Measurements from ENCODE around the gene ITPRID1. TPM values are rescaled to one million over a fixed set of nuclear protein-coding genes. Genes with fewer than 3 reads are reported as not detected.

Gene ITPRID1
- total and polyA plus RNA-seq, 10 of the 15 experiments (the other 5 are each of a cell fraction or from before 2014, with no cell fraction given): 0.06 TPM; not detected in 9

DNA sequence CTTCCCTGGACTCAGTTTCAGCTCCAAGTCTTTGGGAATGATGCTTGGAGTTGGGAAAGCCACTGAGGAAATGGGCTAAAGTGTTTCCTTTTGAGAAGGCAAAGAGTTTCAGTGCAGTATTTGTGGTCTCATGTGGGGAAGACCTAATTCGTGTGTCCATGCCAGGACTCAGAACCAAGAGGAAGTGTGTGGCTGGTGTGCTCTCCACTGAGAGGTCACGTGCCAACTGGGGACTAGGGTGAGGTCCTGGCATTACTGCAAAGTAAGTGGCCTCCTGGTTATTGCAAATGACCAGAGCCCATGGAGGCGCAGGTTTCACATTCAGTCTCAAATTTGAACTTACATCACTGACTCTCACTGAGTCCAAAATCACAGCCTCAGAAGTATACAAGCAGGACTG, 48.6 kb upstream of the ITPRID1 start:
- DNase-seq (ENCODE audit: low read depth, low spot score): no peak
- H3K9me3 ChIP-seq (replicated peaks; ENCODE audit: control insufficient read depth, insufficient read depth, low read length): no peaks in the 10 kb centered on the region
- ChIA-PET CTCF (interaction anchor here (2.2 kb wide), 1 partner anchor 22 kb away, joined by 11 read pairs; no protein-coding TSS in a partner anchor), RAD21 (ENCODE audit: unreplicated experiment) (no interaction called here), POLR2A (no interaction called here), SMC1A (ENCODE audit: uncharacterized antibody, unreplicated experiment) (no interaction called here)
- no peak overlapping the region for H2AFZ ChIP-seq (ENCODE audit: control insufficient read depth, low read depth, low read length)
- no peaks in the 10 kb centered on the region for H3K36me3 ChIP-seq (ENCODE audit: control insufficient read depth in 2 of 2, insufficient read depth in 2 of 2, low read length in 1 of 2)
- no peak overlapping the region for H3K4me3 ChIP-seq
- no peaks in the 10 kb centered on the region for H3K79me2 ChIP-seq (ENCODE audit: control insufficient read depth, insufficient read depth, low read length)
- H4K20me1 ChIP-seq (ENCODE audit: control insufficient read depth, insufficient read depth): no peaks in the 10 kb centered on the region
- no peaks in the 10 kb centered on the region for H3K4me1 ChIP-seq (ENCODE audit: control insufficient read depth, insufficient read depth, low read length)
- intact Hi-C loops (cut with micrococcal nuclease; ENCODE audit: unreplicated experiment): no loop called here
- H3K27ac ChIP-seq (ENCODE audit: control insufficient read depth, insufficient read depth): no peak overlapping the region
- BruUV-seq (replicated peaks): no TSS peak
- 13% methylated on average over 3 of the region's 3 CpGs for WGBS (ENCODE audit: insufficient coverage, insufficient replicate concordance, low lambda C conversion rate, missing lambda C conversion rate)
- in situ Hi-C loops (cut with MboI): no loop called here
- FAIRE-seq: no peak
- ATAC-seq: no peak
- no peak overlapping the region for H3K9ac ChIP-seq (ENCODE audit: control insufficient read depth, insufficient read depth, low read length)
- TF ChIP-seq EP300 (IDR thresholded peaks at IDR 0.05; ENCODE audit: borderline replicate concordance in 1 of 2, control insufficient read depth in 1 of 2, low read depth in 2 of 2, low read length in 2 of 2) (no peak), SPI1 (IDR thresholded peaks at IDR 0.05; ENCODE audit: borderline replicate concordance, insufficient read depth, low read depth, low read length) (peak; percentile 16; the same call in 1 of the 2 replicates), NFYB (IDR thresholded peaks at IDR 0.05; ENCODE audit: insufficient read depth, low read depth, low read length) (no peak), BCLAF1 (IDR thresholded peaks at IDR 0.05) (no peak), YY1 (IDR thresholded peaks at IDR 0.05; ENCODE audit: low read depth, low read length) (no peak), CHD1 (IDR thresholded peaks at IDR 0.05; ENCODE audit: low read depth, low read length) (no peak), USF1 (IDR thresholded peaks at IDR 0.05; ENCODE audit: borderline replicate concordance, extremely low read length, insufficient read depth, low read depth, low read length) (peak; percentile 23), BHLHE40 (IDR thresholded peaks at IDR 0.05; ENCODE audit: borderline replicate concordance in 1 of 2, low read depth in 2 of 2, low read length in 1 of 2) (peak in 1 of 2 experiments; percentile 36; a peak in 1 of 4 replicates)
- H3K4me2 ChIP-seq (ENCODE audit: control insufficient read depth, insufficient read depth): no peak overlapping the region
- no peaks in the 10 kb centered on the region for H3K27me3 ChIP-seq (replicated peaks in 1 of 2; ENCODE audit: control insufficient read depth in 2 of 2, insufficient read depth in 2 of 2, low read length in 1 of 2)
